Kidney (tissue), 14 donors: ENCODE results near the gene UBA1. TPM values are rescaled to one million over a fixed set of nuclear protein-coding genes. Genes with fewer than 3 reads are reported as not detected.

Experiments
- DNase-seq, 5 donors: peaks; one replicate each; pipeline ENCODE4 v3.0.0-alpha.2; 2013 to 2020
- FAIRE-seq: peaks from 2 replicates; lab custom pipeline; 2012; peaks lifted over from hg19 to GRCh38; lab: Jason Lieb, UNC
- H3K27ac ChIP-seq, 2 donors: one replicate each; pipeline ENCODE4 v1.7.0; 2013; ENCODE audit warnings: low read depth in 2 of 2, low read length in 2 of 2, inconsistent platforms in 1 of 2
- H3K27me3 ChIP-seq: one replicate; pipeline ENCODE4 v1.7.1; 2013; ENCODE audit warnings: low read length, inconsistent platforms; ENCODE audit not compliant: control insufficient read depth, insufficient read depth
- H3K36me3 ChIP-seq, 3 donors: one replicate each; pipeline versions ENCODE4 v1.7.0 to v1.7.1; 2013; ENCODE audit warnings: low read length in 3 of 3, control low read depth in 1 of 3, inconsistent platforms in 1 of 3; ENCODE audit not compliant: insufficient read depth in 3 of 3, control insufficient read depth in 2 of 3
- H3K4me1 ChIP-seq, 3 donors: one replicate each; pipeline versions ENCODE4 v1.7.0 to v1.7.1; 2013; ENCODE audit warnings: low read length in 3 of 3, inconsistent platforms in 1 of 3, low read depth in 1 of 3; ENCODE audit not compliant: control insufficient read depth in 2 of 3, insufficient read depth in 2 of 3
- H3K4me3 ChIP-seq, 3 donors: one replicate each; pipeline versions ENCODE4 v1.7.0 to v1.8.1; 2013; ENCODE audit warnings: low read length in 3 of 3, control low read depth in 1 of 3, inconsistent platforms in 1 of 3
- H3K9ac ChIP-seq, 3 donors: one replicate each; pipeline versions ENCODE4 v1.7.0 to v1.7.1; 2013; ENCODE audit warnings: low read length in 3 of 3, control low read depth in 1 of 3, inconsistent platforms in 1 of 3
- H3K9me3 ChIP-seq, 3 donors: one replicate each; pipeline versions ENCODE4 v1.7.0 to v1.7.1; 2013; ENCODE audit warnings: low read length in 3 of 3, control low read depth in 1 of 3, inconsistent platforms in 1 of 3; ENCODE audit not compliant: control insufficient read depth in 2 of 3, insufficient read depth in 1 of 3
- intact Hi-C: fragments of 100-400 bp; cut with DNase I; formaldehyde crosslinking; loops from one replicate; pipeline ENCODE4 v1.11.1; 2022
- polyA plus RNA-seq: library from polyadenylated mRNA; stranded (reverse); fragments of 350-450 nt; fragmentation: Illumina TruSeq; extraction: RNeasy Lipid Tissue Mini Kit (QIAGEN cat#74804); gene quantifications from one replicate; pipeline ENCODE4 v1.2.3, GENCODE V29; 2014; ENCODE audit warnings: low read depth, low replicate concordance; ENCODE audit not compliant: insufficient read depth
- total RNA-seq: library from RNA; stranded (reverse); fragmentation: NEBNext Ultra II Directional; extraction: Animal tissue kit (Norgen Biotek cat#: 25700); gene quantifications from one replicate; pipeline ENCODE4 v1.2.1, GENCODE V29; 2021
- TF ChIP-seq, protein P1 (sequence below): IDR thresholded peaks from 3 replicates; pipeline ENCODE4 v1.5.1; 2012; ENCODE audit warnings: mild to moderate bottlenecking, moderate library complexity, borderline replicate concordance; ENCODE audit not compliant: insufficient read depth; ENCODE audit errors: extremely low read depth
- donor health status: control.
- donor health status: control.
- donor health status: control.
- donor health status: control.
- donor health status: control.
- donor health status: DM: yes; HTN: yes; CAD: no.
- donor health status: Normal renal cell carcinoma (clear cell type).

The UBA1 gene
- total and polyA plus RNA-seq, 2 donors from 2014 or later = 155 to 218 TPM

DNA sequence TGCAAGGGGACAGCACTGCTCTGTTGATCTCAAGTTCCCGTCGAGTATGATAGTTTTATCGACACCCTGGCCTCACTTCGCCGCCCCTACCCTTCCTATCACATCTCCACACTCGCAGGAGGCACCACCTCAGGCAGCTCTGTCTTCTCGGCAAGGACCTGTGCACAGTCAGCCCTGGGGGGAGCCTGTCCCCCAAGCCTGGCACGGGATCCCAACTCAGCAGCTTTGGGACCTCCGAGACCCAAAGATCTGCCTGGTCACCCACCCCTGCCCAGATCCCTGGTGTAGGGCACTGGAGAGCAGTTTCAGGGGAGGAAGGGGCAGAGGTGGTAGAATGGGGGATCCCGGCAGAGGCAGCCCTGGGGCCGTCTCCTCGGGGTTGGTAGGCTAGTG, 18.0 kb upstream of the UBA1 start:
- DNase-seq = peak in 1 of 5 donors; percentile 57
- no peak overlapping the region for H3K4me3 ChIP-seq
- peaks cover 6% of the 10 kb centered on the region for H3K27me3 ChIP-seq
- no peaks in the 10 kb centered on the region for H3K9me3 ChIP-seq
- H3K36me3 ChIP-seq = peaks cover 0 to 23% (median 3%) of the 10 kb centered on the region in 3 donors
- H3K4me1 ChIP-seq = no peaks in the 10 kb centered on the region
- TF ChIP-seq, protein P1, sequence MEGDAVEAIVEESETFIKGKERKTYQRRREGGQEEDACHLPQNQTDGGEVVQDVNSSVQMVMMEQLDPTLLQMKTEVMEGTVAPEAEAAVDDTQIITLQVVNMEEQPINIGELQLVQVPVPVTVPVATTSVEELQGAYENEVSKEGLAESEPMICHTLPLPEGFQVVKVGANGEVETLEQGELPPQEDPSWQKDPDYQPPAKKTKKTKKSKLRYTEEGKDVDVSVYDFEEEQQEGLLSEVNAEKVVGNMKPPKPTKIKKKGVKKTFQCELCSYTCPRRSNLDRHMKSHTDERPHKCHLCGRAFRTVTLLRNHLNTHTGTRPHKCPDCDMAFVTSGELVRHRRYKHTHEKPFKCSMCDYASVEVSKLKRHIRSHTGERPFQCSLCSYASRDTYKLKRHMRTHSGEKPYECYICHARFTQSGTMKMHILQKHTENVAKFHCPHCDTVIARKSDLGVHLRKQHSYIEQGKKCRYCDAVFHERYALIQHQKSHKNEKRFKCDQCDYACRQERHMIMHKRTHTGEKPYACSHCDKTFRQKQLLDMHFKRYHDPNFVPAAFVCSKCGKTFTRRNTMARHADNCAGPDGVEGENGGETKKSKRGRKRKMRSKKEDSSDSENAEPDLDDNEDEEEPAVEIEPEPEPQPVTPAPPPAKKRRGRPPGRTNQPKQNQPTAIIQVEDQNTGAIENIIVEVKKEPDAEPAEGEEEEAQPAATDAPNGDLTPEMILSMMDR = no peak
- no peak overlapping the region for H3K9ac ChIP-seq
- no peak for FAIRE-seq
- no peak overlapping the region for H3K27ac ChIP-seq
- intact Hi-C loops = no loop called here

DNA sequence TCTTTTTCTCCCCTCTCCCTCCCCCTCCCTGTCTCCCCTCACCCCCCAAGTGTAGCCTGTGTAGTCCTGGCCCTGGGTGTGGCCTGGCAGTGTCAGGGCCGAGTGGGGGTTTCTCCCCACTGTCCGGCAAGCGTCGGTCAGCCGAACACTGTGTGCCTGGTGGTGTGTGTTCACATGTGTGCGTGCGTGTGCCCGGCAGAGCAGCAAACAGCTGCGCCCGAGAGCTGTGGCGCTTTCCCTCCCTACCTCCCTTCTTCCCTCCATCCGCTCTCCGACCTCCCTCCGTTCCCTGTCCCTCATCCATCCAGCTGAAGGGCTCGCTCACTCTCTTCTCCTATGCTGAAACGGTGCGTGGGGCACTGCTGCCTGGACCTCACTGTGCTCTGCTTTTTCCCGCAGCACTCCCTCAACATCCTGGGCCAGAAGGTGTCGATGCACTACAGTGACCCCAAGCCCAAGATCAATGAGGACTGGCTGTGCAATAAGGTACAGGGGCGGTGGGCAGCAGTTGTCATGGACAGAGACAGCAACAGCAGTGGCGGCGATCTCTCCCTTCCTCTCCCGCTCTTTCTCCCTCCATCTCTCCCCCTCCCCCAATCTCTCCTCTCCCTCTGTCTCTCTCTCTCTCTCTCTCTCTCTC, 17.4 kb upstream of the UBA1 start:
- H3K4me3 ChIP-seq = no peak overlapping the region
- no peak for FAIRE-seq
- no peaks in the 10 kb centered on the region for H3K9me3 ChIP-seq
- H3K36me3 ChIP-seq = peaks cover 0 to 22% (median 3%) of the 10 kb centered on the region in 3 donors
- intact Hi-C loops = no loop called here
- DNase-seq = peak in 1 of 5 donors; percentile 37
- no peak overlapping the region for H3K9ac ChIP-seq
- peaks cover 6% of the 10 kb centered on the region for H3K27me3 ChIP-seq
- H3K4me1 ChIP-seq = no peaks in the 10 kb centered on the region
- H3K27ac ChIP-seq = no peak overlapping the region
- TF ChIP-seq, protein P1 = no peak

DNA sequence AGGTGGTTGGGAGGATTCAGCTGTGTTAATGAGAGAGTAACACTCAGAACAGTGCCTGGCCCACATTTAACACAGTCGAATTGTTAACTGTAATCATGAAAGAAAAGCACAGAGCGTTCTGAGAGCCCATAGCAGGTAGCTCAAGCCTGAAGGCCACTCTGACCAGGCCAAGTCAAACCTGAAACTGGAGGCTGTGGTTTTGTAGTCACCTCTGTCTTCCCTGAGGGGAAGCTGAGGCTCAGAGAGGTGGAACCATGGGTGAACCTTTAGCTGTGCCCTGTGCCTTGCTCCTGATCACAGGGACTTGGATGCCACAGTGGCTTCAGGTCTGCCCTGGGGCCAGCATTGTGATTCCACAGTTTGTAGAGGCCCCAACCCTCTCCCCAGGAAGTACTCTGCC, 16.6 kb upstream of the UBA1 start:
- H3K27me3 ChIP-seq = peaks cover 6% of the 10 kb centered on the region

More for the DNA sequence above, 16.6 kb upstream of the UBA1 start:
- DNase-seq = peak in 1 of 5 donors; percentile 15
- Histone ChIP-seq H3K36me3 (peaks cover 0 to 14% (median 3%) of the 10 kb centered on the region in 3 donors), H3K9me3 (no peaks in the 10 kb centered on the region), H3K4me1 (no peaks in the 10 kb centered on the region), H3K27ac (no peak overlapping the region), H3K4me3 (no peak overlapping the region), H3K9ac (no peak overlapping the region)
- intact Hi-C loops = no loop called here
- TF ChIP-seq, protein P1 = no peak
- no peak for FAIRE-seq
